GM23338 (cell line): Measurements from ENCODE around the gene GRAMD4.

ENCODE experiments used
- CREB1 ChIP-seq: fragments of 250-450 bp; sonication (Bioruptor Pico); IDR thresholded peaks from 2 replicates; pipeline ENCODE4 v1.5.0; 2020; ENCODE audit warnings: low read depth, mild to moderate bottlenecking, moderate library complexity
- EZH2 ChIP-seq: fragments of 200-600 bp; sonication (generic); IDR thresholded peaks from one replicate; pipeline ENCODE4 v1.8.0; 2017; ENCODE audit warnings: antibody characterized with exemption, mild to moderate bottlenecking, low read depth; ENCODE audit not compliant: unreplicated experiment
- EZH2phosphoT487 ChIP-seq: fragments of 200-600 bp; sonication (generic); IDR thresholded peaks from one replicate; pipeline ENCODE4 v1.8.1; 2018; ENCODE audit warnings: antibody characterized with exemption; ENCODE audit not compliant: unreplicated experiment
- JUNB ChIP-seq: IDR thresholded peaks from one replicate; pipeline ENCODE4 v1.6.1; 2016; ENCODE audit warnings: antibody characterized with exemption; ENCODE audit not compliant: unreplicated experiment
- NANOG ChIP-seq: IDR thresholded peaks from 2 replicates; pipeline ENCODE4 v1.6.1; 2016; ENCODE audit warnings: antibody characterized with exemption, borderline replicate concordance
- POLR2AphosphoS5 ChIP-seq: IDR thresholded peaks from 2 replicates; pipeline ENCODE4 v1.6.1; 2016; ENCODE audit warnings: antibody characterized with exemption, low read depth
- REST ChIP-seq: IDR thresholded peaks from one replicate; pipeline ENCODE4 v1.6.1; 2018; ENCODE audit warnings: antibody characterized with exemption; ENCODE audit not compliant: unreplicated experiment
- STAT1 ChIP-seq: IDR thresholded peaks from one replicate; pipeline ENCODE4 v1.6.1; 2016; ENCODE audit warnings: antibody characterized with exemption; ENCODE audit not compliant: unreplicated experiment
- ZNF114 ChIP-seq: fragments of 250-450 bp; sonication (Bioruptor Pico); IDR thresholded peaks from 2 replicates; pipeline ENCODE4 v1.5.0; 2020; ENCODE audit warnings: mild to moderate bottlenecking, moderate library complexity
- ZNF331 ChIP-seq: fragments of 250-450 bp; sonication (Bioruptor Pico); IDR thresholded peaks from 2 replicates; pipeline ENCODE4 v1.5.0; 2020; ENCODE audit warnings: low read depth, mild to moderate bottlenecking, moderate library complexity
- TF ChIP-seq, protein P1 (sequence below), 2 experiments: fragments of 200-600 bp in 1 of 2; sonication (generic) in 1 of 2; conservative IDR thresholded peaks; 2 replicates each; pipeline versions ENCODE4 v1.5.1 to v1.6.1; 2016 to 2017; ENCODE audit warnings: antibody characterized with exemption in 2 of 2, low read depth in 2 of 2, mild to moderate bottlenecking in 2 of 2, moderate library complexity in 1 of 2
- TF ChIP-seq, protein P2 (sequence below): IDR thresholded peaks from 2 replicates; pipeline ENCODE4 v1.6.1; 2016; ENCODE audit warnings: antibody characterized with exemption

- TF ChIP-seq, protein P1, sequence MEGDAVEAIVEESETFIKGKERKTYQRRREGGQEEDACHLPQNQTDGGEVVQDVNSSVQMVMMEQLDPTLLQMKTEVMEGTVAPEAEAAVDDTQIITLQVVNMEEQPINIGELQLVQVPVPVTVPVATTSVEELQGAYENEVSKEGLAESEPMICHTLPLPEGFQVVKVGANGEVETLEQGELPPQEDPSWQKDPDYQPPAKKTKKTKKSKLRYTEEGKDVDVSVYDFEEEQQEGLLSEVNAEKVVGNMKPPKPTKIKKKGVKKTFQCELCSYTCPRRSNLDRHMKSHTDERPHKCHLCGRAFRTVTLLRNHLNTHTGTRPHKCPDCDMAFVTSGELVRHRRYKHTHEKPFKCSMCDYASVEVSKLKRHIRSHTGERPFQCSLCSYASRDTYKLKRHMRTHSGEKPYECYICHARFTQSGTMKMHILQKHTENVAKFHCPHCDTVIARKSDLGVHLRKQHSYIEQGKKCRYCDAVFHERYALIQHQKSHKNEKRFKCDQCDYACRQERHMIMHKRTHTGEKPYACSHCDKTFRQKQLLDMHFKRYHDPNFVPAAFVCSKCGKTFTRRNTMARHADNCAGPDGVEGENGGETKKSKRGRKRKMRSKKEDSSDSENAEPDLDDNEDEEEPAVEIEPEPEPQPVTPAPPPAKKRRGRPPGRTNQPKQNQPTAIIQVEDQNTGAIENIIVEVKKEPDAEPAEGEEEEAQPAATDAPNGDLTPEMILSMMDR (conservative IDR thresholded peaks at IDR 0.05; ENCODE audit: low read depth in 2 of 2), result no peak
- no peak for TF ChIP-seq EZH2phosphoT487
- no peak for TF ChIP-seq EZH2
- TF ChIP-seq REST, result no peak
- no peak for TF ChIP-seq STAT1
- no peak for TF ChIP-seq POLR2AphosphoS5
- no peak for TF ChIP-seq JUNB
- no peak for TF ChIP-seq ZNF114
- TF ChIP-seq CREB1 (CRISPR knock-in tag), result no peak
- no peak for TF ChIP-seq NANOG
- TF ChIP-seq, protein P2, sequence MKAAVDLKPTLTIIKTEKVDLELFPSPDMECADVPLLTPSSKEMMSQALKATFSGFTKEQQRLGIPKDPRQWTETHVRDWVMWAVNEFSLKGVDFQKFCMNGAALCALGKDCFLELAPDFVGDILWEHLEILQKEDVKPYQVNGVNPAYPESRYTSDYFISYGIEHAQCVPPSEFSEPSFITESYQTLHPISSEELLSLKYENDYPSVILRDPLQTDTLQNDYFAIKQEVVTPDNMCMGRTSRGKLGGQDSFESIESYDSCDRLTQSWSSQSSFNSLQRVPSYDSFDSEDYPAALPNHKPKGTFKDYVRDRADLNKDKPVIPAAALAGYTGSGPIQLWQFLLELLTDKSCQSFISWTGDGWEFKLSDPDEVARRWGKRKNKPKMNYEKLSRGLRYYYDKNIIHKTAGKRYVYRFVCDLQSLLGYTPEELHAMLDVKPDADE, result no peak
- no peak for TF ChIP-seq ZNF331 (CRISPR knock-in tag)
Measured at GRCh38 chr22:46593211-46593681, 26.9 kb upstream of the GRAMD4 start.
